GM23338 (cell line): ENCODE measurements around the gene DOCK4. TPM values are rescaled to one million over a fixed set of nuclear protein-coding genes. Genes with fewer than 3 reads are reported as not detected.

ENCODE experiments used
- ATAC-seq: fragments of 200-7000 bp; cut with Tn5 transposase; 3 replicates; pipeline ENCODE4 v1.9.1; 2020
- DNase-seq: peaks from one replicate; pipeline ENCODE4 v3.0.0-alpha.2; 2015; ENCODE audit warnings: low spot score
- H2AFZ ChIP-seq: fragments of 200-600 bp; sonication (generic); 2 replicates; pipeline ENCODE4 v1.8.0; 2016; ENCODE audit warnings: antibody characterized with exemption, mild to moderate bottlenecking, moderate library complexity
- H3F3A ChIP-seq: fragments of 200-600 bp; sonication (generic); replicated peaks from 2 replicates; pipeline ENCODE4 v1.8.0; 2017; ENCODE audit warnings: antibody characterized with exemption, mixed run types, low read depth
- H3K27ac ChIP-seq: fragments of 200-600 bp; sonication (generic); 2 replicates; pipeline ENCODE4 v1.6.1; 2016; ENCODE audit warnings: low read depth
- H3K27me3 ChIP-seq: fragments of 200-600 bp; sonication (generic); 2 replicates; pipeline ENCODE4 v1.8.0; 2016; ENCODE audit warnings: mild to moderate bottlenecking, mixed run types, moderate library complexity; ENCODE audit not compliant: insufficient read depth
- H3K36me3 ChIP-seq: fragments of 200-600 bp; sonication (generic); 2 replicates; pipeline ENCODE4 v1.8.0; 2016; ENCODE audit warnings: mild to moderate bottlenecking; ENCODE audit not compliant: insufficient read depth
- H3K4me1 ChIP-seq: fragments of 200-600 bp; sonication (generic); 2 replicates; pipeline ENCODE4 v1.8.0; 2016; ENCODE audit warnings: mild to moderate bottlenecking, moderate library complexity; ENCODE audit not compliant: insufficient read depth
- H3K4me2 ChIP-seq: fragments of 200-600 bp; sonication (generic); 2 replicates; pipeline ENCODE4 v1.7.1; 2017; ENCODE audit warnings: mixed run types
- H3K4me3 ChIP-seq: fragments of 200-600 bp; sonication (generic); 2 replicates; pipeline ENCODE4 v1.6.1; 2016; ENCODE audit warnings: mixed run types
- H3K79me2 ChIP-seq: fragments of 200-600 bp; sonication (generic); replicated peaks from 2 replicates; pipeline ENCODE4 v1.8.0; 2017; ENCODE audit warnings: mild to moderate bottlenecking; ENCODE audit not compliant: insufficient read depth
- H3K9me2 ChIP-seq: fragments of 200-600 bp; sonication (generic); 2 replicates; pipeline ENCODE4 v1.8.0; 2017; ENCODE audit not compliant: insufficient read depth
- H4K20me1 ChIP-seq: fragments of 200-600 bp; sonication (generic); replicated peaks from 2 replicates; pipeline ENCODE4 v1.8.0; 2017; ENCODE audit warnings: mild to moderate bottlenecking; ENCODE audit not compliant: insufficient read depth
- H3K27ac Mint-ChIP-seq: 2 replicates; pipeline ENCODE4 v1.8.0; 2020; ENCODE audit warnings: inconsistent platforms, mild to moderate bottlenecking, moderate library complexity, mixed read lengths
- H3K27me3 Mint-ChIP-seq: 3 replicates; pipeline ENCODE4 v1.8.0; 2022; ENCODE audit warnings: low read depth, mild to moderate bottlenecking, moderate library complexity, mixed read lengths, inconsistent platforms; ENCODE audit not compliant: insufficient read depth, poor library complexity
- H3K36me3 Mint-ChIP-seq: 3 replicates; pipeline ENCODE4 v1.8.0; 2021; ENCODE audit warnings: low read depth, mild to moderate bottlenecking, inconsistent platforms, moderate library complexity, mixed read lengths
- H3K4me1 Mint-ChIP-seq: 3 replicates; pipeline ENCODE4 v1.8.0; 2020; ENCODE audit warnings: mild to moderate bottlenecking, inconsistent platforms, mixed read lengths
- H3K4me3 Mint-ChIP-seq: 3 replicates; pipeline ENCODE4 v1.8.0; 2021; ENCODE audit warnings: moderate library complexity, mild to moderate bottlenecking, inconsistent platforms, mixed read lengths
- H3K9me3 Mint-ChIP-seq: 3 replicates; pipeline ENCODE4 v1.8.0; 2020; ENCODE audit warnings: moderate library complexity, mild to moderate bottlenecking, inconsistent platforms, mixed read lengths
- CREB1 ChIP-seq: fragments of 250-450 bp; sonication (Bioruptor Pico); IDR thresholded peaks from 2 replicates; pipeline ENCODE4 v1.5.0; 2020; ENCODE audit warnings: low read depth, mild to moderate bottlenecking, moderate library complexity
- CTCF ChIP-seq, 2 experiments: fragments of 200-600 bp in 1 of 2; sonication (generic) in 1 of 2; conservative IDR thresholded peaks; 2 replicates each; pipeline versions ENCODE4 v1.5.1 to v1.6.1; 2016 to 2017; ENCODE audit warnings: antibody characterized with exemption in 2 of 2, low read depth in 2 of 2, mild to moderate bottlenecking in 2 of 2, moderate library complexity in 1 of 2
- ETS1 ChIP-seq: IDR thresholded peaks from 2 replicates; pipeline ENCODE4 v1.6.1; 2016; ENCODE audit warnings: antibody characterized with exemption
- EZH2 ChIP-seq: fragments of 200-600 bp; sonication (generic); IDR thresholded peaks from one replicate; pipeline ENCODE4 v1.8.0; 2017; ENCODE audit warnings: antibody characterized with exemption, mild to moderate bottlenecking, low read depth; ENCODE audit not compliant: unreplicated experiment
- NANOG ChIP-seq: IDR thresholded peaks from 2 replicates; pipeline ENCODE4 v1.6.1; 2016; ENCODE audit warnings: antibody characterized with exemption, borderline replicate concordance
- POLR2AphosphoS5 ChIP-seq: IDR thresholded peaks from 2 replicates; pipeline ENCODE4 v1.6.1; 2016; ENCODE audit warnings: antibody characterized with exemption, low read depth
- REST ChIP-seq: IDR thresholded peaks from one replicate; pipeline ENCODE4 v1.6.1; 2018; ENCODE audit warnings: antibody characterized with exemption; ENCODE audit not compliant: unreplicated experiment
- STAT1 ChIP-seq: IDR thresholded peaks from one replicate; pipeline ENCODE4 v1.6.1; 2016; ENCODE audit warnings: antibody characterized with exemption; ENCODE audit not compliant: unreplicated experiment
- polyA plus RNA-seq: library from polyadenylated mRNA; unstranded; fragments of >200 nt; fragmentation: Nextera tagmentation; extraction: Ambion mirVana; gene quantifications from 2 replicates; pipeline ENCODE4 v1.2.1, GENCODE V29; 2016
- total RNA-seq: library from RNA; depleted of rRNA; stranded (reverse); fragments of >200 nt; shearing (Covaris generic); gene quantifications from 2 replicates; pipeline ENCODE4 v1.2.3, GENCODE V29; 2014

The DOCK4 gene
- total and polyA plus RNA-seq, 2 experiments from 2014 or later: 6.3 to 33.8 TPM

GRCh38 chr7:111975346-111975745 is 230.9 kb downstream of the DOCK4 start (continued):
- TF ChIP-seq EZH2 (no peak), REST (no peak), NANOG (no peak), STAT1 (no peak), POLR2AphosphoS5 (no peak), CTCF (conservative IDR thresholded peaks at IDR 0.05; ENCODE audit: low read depth in 2 of 2) (no peak)

- ATAC-seq (no peak), DNase-seq (no peak)
- H3K36me3 Mint-ChIP-seq: 0 out of 3 replicates have a peak, but pooled peaks cover 5% of the 10 kb centered on the region
- H4K20me1 ChIP-seq: no peaks in the 10 kb centered on the region
- H3K4me1 ChIP-seq: peaks cover 12% of the 10 kb centered on the region; the same call in 1 of the 2 replicates
- H3K27ac ChIP-seq: no peak overlapping the region
- peaks cover 3% of the 10 kb centered on the region for H3K27me3 Mint-ChIP-seq
- no peaks in the 10 kb centered on the region for H3K27me3 ChIP-seq
- H3K4me3 Mint-ChIP-seq: no peak overlapping the region
- H3K9me2 ChIP-seq: no peaks in the 10 kb centered on the region
- no peaks in the 10 kb centered on the region for H3K9me3 Mint-ChIP-seq
- peaks cover 27% of the 10 kb centered on the region for H3K4me1 Mint-ChIP-seq
- H3F3A ChIP-seq: no peaks in the 10 kb centered on the region
- no peak overlapping the region for H3K4me3 ChIP-seq
- no peaks in the 10 kb centered on the region for H3K36me3 ChIP-seq
- H3K79me2 ChIP-seq: no peaks in the 10 kb centered on the region
- H2AFZ ChIP-seq: no peak overlapping the region
- no peak overlapping the region for H3K4me2 ChIP-seq
- H3K27ac Mint-ChIP-seq: no peak overlapping the region
- TF ChIP-seq EZH2 (no peak), REST (no peak), STAT1 (no peak), ETS1 (no peak), CREB1 (CRISPR knock-in tag) (no peak), CTCF (conservative IDR thresholded peaks at IDR 0.05; ENCODE audit: low read depth in 2 of 2) (no peak), POLR2AphosphoS5 (no peak)
These were observed 245.2 kb downstream of the DOCK4 start for GRCh38 chr7:111960984-111961383.
